GM18502 (cell line): Measurements from ENCODE around the gene KRT39.
"Not testable (repeated sequence)": the region's sequence is repeated elsewhere in the genome, so short reads cannot be mapped to it uniquely, and the experiment has no call there.

Experiments used
- ATAC-seq: cut with Tn5 transposase; IDR thresholded peaks from one replicate; pipeline ENCODE4 v1.9.1; 2021; ENCODE audit warnings: mild to moderate bottlenecking; ENCODE audit not compliant: unreplicated experiment, poor library complexity

KRT39 gene

GRCh38 chr17:40966848-40967247 lies at the start of gene KRT39:
Gene KRT39 (minus strand): TSS chr17:40966948. CDS start chr17:40966856, 92 bp downstream.
- ATAC-seq: no peak

DNA sequence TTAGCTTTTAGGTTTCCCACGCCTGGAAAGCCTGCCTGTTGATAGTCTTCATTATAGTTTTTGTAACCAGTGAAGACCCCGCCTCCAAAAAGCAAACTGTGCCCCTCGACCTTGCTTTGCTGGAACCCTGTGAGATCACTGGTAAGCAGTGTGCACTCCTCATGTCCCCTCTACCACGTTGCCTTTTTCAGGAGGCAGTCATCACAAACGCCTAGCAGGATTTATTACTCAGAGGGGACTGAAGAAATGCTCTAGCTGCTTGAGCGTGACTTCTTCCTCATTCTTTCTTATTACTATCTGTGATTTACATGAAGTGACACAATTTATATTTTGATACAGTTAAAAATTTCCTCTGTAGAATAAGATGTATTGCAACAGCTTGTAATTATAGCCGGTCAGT lies 48.7 kb upstream of the KRT39 start:
- no peak for ATAC-seq

- no peak for ATAC-seq
Measured at GRCh38 chr17:41013606-41014005, 46.9 kb upstream of the KRT39 start.

- ATAC-seq: no peak
Measured at GRCh38 chr17:41013181-41013580, 46.4 kb upstream of the KRT39 start.

- ATAC-seq: no peak
Measured at GRCh38 chr17:41012326-41013120, 45.8 kb upstream of the KRT39 start.

- ATAC-seq: no peak
Measured at GRCh38 chr17:41010441-41010840, 43.7 kb upstream of the KRT39 start.

GRCh38 chr17:41009936-41010335 lies 43.2 kb upstream of the KRT39 start:
- no peak for ATAC-seq

GRCh38 chr17:41009301-41009760 lies 42.6 kb upstream of the KRT39 start:
- ATAC-seq: no peak

DNA sequence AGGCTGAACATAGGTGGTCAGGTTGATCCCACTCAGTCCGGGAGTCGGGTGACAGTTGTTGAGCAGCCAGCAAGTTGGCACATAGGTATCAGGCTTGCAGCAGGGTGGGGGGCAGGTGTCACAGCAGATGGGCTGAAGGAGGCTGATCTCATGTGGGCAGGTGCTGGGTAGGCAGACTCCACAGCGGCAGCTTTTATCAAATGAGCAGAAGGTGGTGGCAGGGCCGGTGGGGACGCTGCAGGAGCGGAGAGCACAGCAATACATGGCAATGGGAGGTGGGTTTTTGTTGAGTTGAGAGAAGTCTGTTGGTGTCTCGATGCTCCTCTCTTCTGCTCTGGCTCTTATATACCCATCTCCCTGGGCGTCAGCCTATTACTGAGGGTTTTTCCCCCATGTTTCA lies 42.1 kb upstream of the KRT39 start, which contains the start of gene KRTAP3-1:
Gene KRTAP3-1 (minus strand): TSS at position 318 of the 400 bp plus-strand sequence. CDS start 54 bp downstream, at position 264.
- ATAC-seq: no peak

DNA sequence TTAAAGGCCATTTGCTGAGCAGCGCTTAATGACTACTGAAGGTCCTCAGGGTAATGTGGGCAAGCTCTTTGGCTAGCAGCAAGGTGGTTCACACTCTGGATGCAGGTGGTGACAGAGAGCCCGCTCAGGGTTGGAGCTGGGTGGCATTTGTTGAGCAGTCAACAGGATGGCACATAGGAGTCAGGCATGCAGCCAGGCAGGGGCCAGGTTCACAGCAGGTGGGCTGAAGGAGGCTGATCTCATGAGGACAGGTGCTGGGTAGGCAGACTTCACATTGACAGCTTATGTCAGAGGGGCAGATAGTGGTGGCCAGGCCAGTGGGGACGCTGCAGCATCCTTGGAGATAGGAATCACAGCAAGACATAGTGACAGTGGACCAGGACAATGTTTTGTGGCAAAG lies 37.6 kb upstream of the KRT39 start:
- ATAC-seq: no peak

DNA sequence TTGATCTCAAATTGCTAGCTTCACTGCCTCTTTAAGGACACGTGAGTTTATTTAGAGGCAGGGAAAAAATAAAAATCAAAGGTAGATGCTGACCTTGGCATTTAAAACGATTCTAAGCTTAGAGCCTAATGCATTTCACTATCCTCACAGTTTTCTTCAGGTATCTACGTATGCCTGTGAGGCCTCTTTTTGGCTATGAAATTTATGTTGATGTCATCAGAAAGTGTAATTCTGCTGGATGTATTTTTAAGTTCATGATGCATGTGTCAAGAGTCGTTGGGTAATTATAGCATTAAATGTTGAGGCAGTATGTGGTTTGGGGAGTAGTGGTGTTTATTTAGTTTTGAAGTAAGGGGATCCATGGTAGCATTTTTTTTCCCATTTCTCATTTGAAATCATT lies 37.2 kb upstream of the KRT39 start:
- ATAC-seq: no peak

GRCh38 chr17:41002814-41003213 lies 36.1 kb upstream of the KRT39 start:
- ATAC-seq: no peak

- no peak for ATAC-seq
Measured at GRCh38 chr17:41001795-41002194, 35.0 kb upstream of the KRT39 start.

DNA sequence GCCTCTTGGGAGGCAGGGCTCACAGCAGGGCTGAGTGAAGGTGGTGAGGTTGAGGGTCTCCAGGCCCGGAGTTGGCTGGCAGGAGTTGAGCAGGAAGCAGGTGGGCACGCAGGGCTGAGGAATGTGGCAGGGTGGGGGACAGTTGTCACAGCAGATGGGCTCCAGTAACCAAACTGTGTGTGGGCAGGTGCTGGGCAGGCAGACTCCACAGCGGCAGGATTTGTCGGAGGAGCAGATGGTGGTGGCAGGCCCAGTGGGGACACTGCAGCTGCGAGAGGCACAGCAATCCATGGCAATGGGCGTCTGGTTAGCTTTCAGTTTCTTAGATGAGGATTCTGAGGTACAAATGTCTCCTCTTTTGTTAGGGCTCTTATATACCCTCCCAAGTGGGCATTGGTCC lies 32.8 kb upstream of the KRT39 start, which contains the start of gene KRTAP3-2:
Gene KRTAP3-2 (minus strand): TSS at position 344 of the 400 bp plus-strand sequence. CDS start 53 bp downstream, at position 291.
- ATAC-seq: not testable (repeated sequence)

GRCh38 chr17:40997361-40997760 lies 30.6 kb upstream of the KRT39 start:
- no peak for ATAC-seq

- ATAC-seq: no peak
Measured at GRCh38 chr17:40996829-40997228, 30.1 kb upstream of the KRT39 start.

DNA sequence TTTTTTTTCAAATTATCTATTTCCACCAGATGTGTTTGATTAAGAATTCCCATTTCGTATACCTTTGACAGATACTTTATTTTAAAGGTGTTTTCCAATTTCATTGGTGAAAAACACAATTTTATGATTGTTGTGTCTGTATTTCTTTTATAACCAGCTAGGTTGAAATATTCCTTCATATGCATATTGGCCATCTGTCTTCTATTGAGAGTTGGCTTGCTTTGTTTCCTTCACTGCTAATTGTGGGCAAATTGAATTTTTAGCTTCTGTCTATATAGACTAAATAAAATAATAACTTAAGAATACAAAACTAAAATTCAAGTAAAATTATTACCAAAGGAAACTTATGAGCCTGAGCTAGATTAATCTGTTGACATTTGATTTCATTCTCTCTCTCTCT lies 28.4 kb upstream of the KRT39 start:
- ATAC-seq: no peak

DNA sequence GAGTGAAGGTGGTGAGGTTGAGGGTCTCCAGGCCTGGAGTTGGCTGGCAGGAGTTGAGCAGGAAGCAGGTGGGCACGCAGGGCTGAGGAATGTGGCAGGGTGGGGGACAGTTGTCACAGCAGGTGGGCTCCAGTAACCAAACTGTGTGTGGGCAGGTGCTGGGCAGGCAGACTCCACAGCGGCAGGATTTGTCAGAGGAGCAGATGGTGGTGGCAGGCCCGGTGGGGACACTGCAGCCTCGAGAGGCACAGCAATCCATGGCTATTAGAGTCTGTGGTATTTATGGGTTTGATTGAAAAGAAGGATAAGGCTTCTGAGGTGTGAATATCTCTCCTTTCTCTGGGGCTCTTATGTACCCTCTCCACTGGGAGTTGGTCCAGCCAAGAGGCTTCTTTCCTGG lies 27.1 kb upstream of the KRT39 start, which contains the start of gene KRTAP3-3:
Gene KRTAP3-3 (minus strand): TSS at position 326 of the 400 bp plus-strand sequence. CDS start 67 bp downstream, at position 259.
- no peak for ATAC-seq

GRCh38 chr17:40993084-40993483 lies 26.3 kb upstream of the KRT39 start:
- no peak for ATAC-seq

GRCh38 chr17:40992666-40993065 lies 25.9 kb upstream of the KRT39 start:
- no peak for ATAC-seq

DNA sequence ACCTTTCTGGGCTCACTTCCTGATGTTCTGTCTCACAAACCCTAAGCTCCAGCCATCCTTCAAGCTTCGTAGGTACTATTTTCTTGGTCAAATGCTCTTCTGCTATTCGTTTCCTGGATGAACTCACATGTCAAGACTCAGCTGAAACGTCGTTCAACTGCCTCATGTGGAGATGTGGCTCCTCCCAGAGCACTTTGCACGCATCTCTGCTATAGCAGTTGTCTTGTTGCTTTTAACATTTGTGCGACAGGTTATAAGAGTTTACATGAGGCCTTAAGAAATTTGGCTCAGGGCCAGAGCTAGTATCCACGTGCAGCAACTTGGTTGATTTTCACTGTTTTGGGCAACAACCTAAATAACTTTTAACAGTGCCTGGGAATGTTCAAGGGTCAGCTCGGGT lies 20.2 kb upstream of the KRT39 start:
- no peak for ATAC-seq

DNA sequence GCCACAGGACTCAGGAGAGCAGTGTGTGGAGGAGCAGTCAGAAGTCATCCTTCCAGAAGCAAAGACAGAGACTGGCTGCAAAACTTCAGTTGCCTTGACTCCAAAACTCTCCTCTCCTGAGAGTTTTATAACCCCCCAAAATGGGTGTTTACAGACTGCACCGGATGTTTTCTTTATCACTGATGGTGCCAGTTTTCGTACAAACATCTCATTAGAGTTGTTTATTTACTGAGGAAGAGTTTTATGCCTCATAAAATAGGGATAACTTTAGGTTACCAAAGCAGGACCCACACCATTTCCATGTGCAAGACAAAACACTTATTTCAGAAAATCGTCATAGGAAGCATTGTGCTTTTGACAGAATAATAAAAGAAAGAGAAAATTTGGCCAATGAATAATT lies 17.5 kb upstream of the KRT39 start, which contains the start of gene KRT40:
Gene KRT40 (minus strand): TSS at position 101 of the 400 bp plus-strand sequence. CDS start 53 bp downstream, at position 48.
- ATAC-seq: no peak
